Articular chondrocyte of knee joint (primary cell): ENCODE results near the gene MTA2. TPM values are rescaled to one million over a fixed set of nuclear protein-coding genes. Genes with fewer than 3 reads are reported as not detected.

Experiments
- small RNA-seq: library from RNA; depleted of rRNA; stranded (forward); fragments of <200 nt; gene quantifications from one replicate; pipeline ENCODE3, GENCODE V24; 2012
- total RNA-seq: library from RNA; depleted of rRNA; stranded (reverse); fragments of >200 nt; gene quantifications from 2 replicates; pipeline ENCODE4 v1.2.3, GENCODE V29; 2012

The MTA2 gene
- total RNA-seq, result 95.1 and 110 TPM in 2 replicates

GRCh38 chr11:62601372-62602140 is at the start of gene MTA2:
Gene MTA2, minus strand, starts transcription at chr11:62601865. Its CDS starts 415 bp downstream, at chr11:62601450.

GRCh38 chr11:62645946-62646824 is 44.5 kb upstream of the MTA2 start, which contains the start of gene GANAB:
Gene GANAB, minus strand, starts transcription at chr11:62646613. Its CDS starts 14 bp downstream, at chr11:62646599.

GRCh38 chr11:62621567-62622470 is 20.2 kb upstream of the MTA2 start, which contains the start of gene B3GAT3:
Gene B3GAT3, minus strand, starts transcription at chr11:62621986. Its CDS starts 39 bp downstream, at chr11:62621947.

GRCh38 chr11:62612366-62613290 is 11.0 kb upstream of the MTA2 start, which contains the start of the genes EML3 and ROM1:
Gene EML3, minus strand, starts transcription at chr11:62612775. Its CDS starts 318 bp downstream, at chr11:62612457.
Gene ROM1, plus strand, starts transcription at chr11:62613257. Its CDS starts 25 bp downstream, at chr11:62613282.

GRCh38 chr11:62591448-62592145 is 10.1 kb downstream of the MTA2 start, which contains the start of gene TUT1:
Gene TUT1, minus strand, starts transcription at chr11:62591523. Its CDS starts 38 bp downstream, at chr11:62591485.

GRCh38 chr11:62573592-62574362 is 27.9 kb downstream of the MTA2 start, which contains the start of gene EEF1G:
Gene EEF1G, minus strand, starts transcription at chr11:62573891. Its CDS starts 49 bp downstream, at chr11:62573842.

GRCh38 chr11:62546244-62546928 is 55.3 kb downstream of the MTA2 start, which contains the start of gene AHNAK:
Gene AHNAK, minus strand, starts transcription at chr11:62546806. Its CDS starts 10,708 bp downstream, at chr11:62536098.

Small RNA genes lying within 50 kb of the gene (small RNA-seq; reads per million reads assigned to genes)
- not detected for gene AP001458.1
- gene EEF1G, result not detected
- gene MIR6747, result not detected

Other genes starting within 250 kb of the MTA2 start
- gene SCGB1A1, start 182.8 kb downstream of the MTA2 start, total RNA-seq, result not detected in 2 replicates
- 983 and 1,139 TPM in 2 replicates for gene AHNAK, start 55.1 kb downstream of the MTA2 start, total RNA-seq
- 1,360 and 1,368 TPM in 2 replicates for gene EEF1G, start 28.0 kb downstream of the MTA2 start, total RNA-seq
- 6.8 TPM in 2 replicates for gene TUT1, start 10.3 kb downstream of the MTA2 start, total RNA-seq
- gene EML3, start 10.9 kb upstream of the MTA2 start, total RNA-seq, result 30.4 and 34.6 TPM in 2 replicates
- gene ROM1, start 11.4 kb upstream of the MTA2 start, total RNA-seq, result 9.3 and 10.6 TPM in 2 replicates
- gene B3GAT3, start 20.1 kb upstream of the MTA2 start, total RNA-seq, result 12.3 and 14.1 TPM in 2 replicates
- 251 and 282 TPM in 2 replicates for gene GANAB, start 44.7 kb upstream of the MTA2 start, total RNA-seq
- 19.9 and 20.5 TPM in 2 replicates for gene INTS5, start 51.4 kb upstream of the MTA2 start, total RNA-seq
- gene C11orf98, start 63.3 kb upstream of the MTA2 start, total RNA-seq, result 26.1 TPM in 2 replicates
- gene CSKMT, start 63.4 kb upstream of the MTA2 start, total RNA-seq, result 5.7 and 8.2 TPM in 2 replicates
- 4.2 and 4.8 TPM in 2 replicates for gene UQCC3, start 69.8 kb upstream of the MTA2 start, total RNA-seq
- gene LBHD1, start 70.4 kb upstream of the MTA2 start, total RNA-seq, result 4.0 and 6.1 TPM in 2 replicates
- gene UBXN1, start 77.2 kb upstream of the MTA2 start, total RNA-seq, result 102 and 103 TPM in 2 replicates
- 20.1 and 20.6 TPM in 2 replicates for gene LRRN4CL, start 87.7 kb upstream of the MTA2 start, total RNA-seq
- 52.7 and 54.8 TPM in 2 replicates for gene BSCL2, start 105.6 kb upstream of the MTA2 start, total RNA-seq
- not detected in 2 replicates for gene GNG3, start 105.8 kb upstream of the MTA2 start, total RNA-seq
- 14.2 and 15.3 TPM in 2 replicates for gene HNRNPUL2, start 125.6 kb upstream of the MTA2 start, total RNA-seq
- gene TTC9C, start 126.6 kb upstream of the MTA2 start, total RNA-seq, result 34.2 and 37.4 TPM in 2 replicates
- 12.7 and 13.5 TPM in 2 replicates for gene ZBTB3, start 152.3 kb upstream of the MTA2 start, total RNA-seq
- gene POLR2G, start 159.7 kb upstream of the MTA2 start, total RNA-seq, result 62.4 and 64.4 TPM in 2 replicates
- gene TAF6L, start 169.5 kb upstream of the MTA2 start, total RNA-seq, result 10.8 and 13.7 TPM in 2 replicates
- gene TMEM179B, start 185.5 kb upstream of the MTA2 start, total RNA-seq, result 33.9 and 41.3 TPM in 2 replicates
- 9.4 and 10.1 TPM in 2 replicates for gene TMEM223, start 190.1 kb upstream of the MTA2 start, total RNA-seq
- gene NXF1, start 203.6 kb upstream of the MTA2 start, total RNA-seq, result 35.2 and 35.7 TPM in 2 replicates
- 35.0 and 37.1 TPM in 2 replicates for gene STX5, start 230.2 kb upstream of the MTA2 start, total RNA-seq
- not detected in 2 replicates for gene TEX54, start 231.0 kb upstream of the MTA2 start, total RNA-seq
- gene WDR74, start 237.7 kb upstream of the MTA2 start, total RNA-seq, result 23.8 and 26.1 TPM in 2 replicates